ENCODE data around the gene NHEJ1. TPM values are rescaled to one million over a fixed set of nuclear protein-coding genes. Genes with fewer than 3 reads are reported as not detected.

NHEJ1 gene
- polyA plus RNA-seq, 3 donors: 12.6 to 20.9 (median 20.3) TPM

DNA sequence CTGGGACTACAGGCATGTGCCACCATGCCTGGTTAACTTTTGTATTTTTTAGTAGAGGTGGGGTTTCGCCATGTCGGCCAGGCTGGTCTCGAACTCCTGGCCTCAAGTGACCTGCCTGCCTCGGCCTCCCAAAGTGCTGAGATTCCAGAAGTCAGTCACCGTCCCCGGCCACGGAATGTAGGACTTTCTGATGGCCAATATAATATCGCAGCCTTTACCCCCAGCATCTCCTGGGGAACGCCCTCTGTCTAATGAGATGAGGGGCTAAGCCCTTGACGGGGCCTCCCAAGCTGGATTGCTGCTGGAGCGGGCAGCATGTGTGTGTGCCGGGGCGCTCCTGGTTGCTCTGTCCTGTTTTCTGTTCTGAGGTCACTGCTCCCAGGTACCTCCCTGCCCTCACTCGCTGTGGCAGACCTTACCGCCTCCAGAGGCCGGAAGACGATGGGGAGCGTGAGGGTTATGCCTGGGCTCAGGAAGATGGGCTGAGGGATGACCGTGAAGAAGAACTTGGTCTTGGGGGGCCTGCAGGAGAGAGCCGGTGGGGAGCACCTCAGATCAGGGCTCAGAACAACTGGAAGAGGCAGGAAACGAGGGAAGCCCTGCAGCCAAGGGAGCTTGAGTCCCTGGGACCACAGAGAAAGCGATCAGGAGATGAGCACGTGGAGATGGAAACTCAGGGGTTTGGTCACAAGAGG, 128.4 kb downstream of the NHEJ1 start:
- Histone ChIP-seq H3K9ac (ENCODE audit: insufficient read depth, low read length, poor library complexity, severe bottlenecking) (no peak overlapping the region), H4K20me1 (ENCODE audit: insufficient read depth, low read length) (no peaks in the 10 kb centered on the region), H3K4me1 (ENCODE audit: control insufficient read depth in 1 of 2, insufficient read depth in 2 of 2, low read length in 2 of 2) (no peaks in the 10 kb centered on the region), H3K36me3 (replicated peaks in 1 of 2; ENCODE audit: control insufficient read depth in 1 of 2, insufficient read depth in 2 of 2, low read length in 2 of 2) (no peaks in the 10 kb centered on the region), H3K4me3 (replicated peaks in 1 of 3; ENCODE audit: low read depth in 2 of 3, low read length in 3 of 3) (no peak overlapping the region), H3K9me3 (replicated peaks in 1 of 2; ENCODE audit: control insufficient read depth in 1 of 2, insufficient read depth in 1 of 2, low read length in 2 of 2) (no peaks in the 10 kb centered on the region), H2AFZ (ENCODE audit: insufficient read depth, low read depth, low read length, poor library complexity, severe bottlenecking) (no peak overlapping the region), H3K27me3 (ENCODE audit: control insufficient read depth in 2 of 2, insufficient read depth in 2 of 2, low read length in 2 of 2) (peaks cover 0 to 24% of the 10 kb centered on the region in 2 donors), H3K79me2 (ENCODE audit: insufficient read depth, low read length) (no peaks in the 10 kb centered on the region), H3K4me2 (replicated peaks; ENCODE audit: extremely low read depth, low read length, poor library complexity, severe bottlenecking) (no peak overlapping the region), H3K27ac (ENCODE audit: low read depth in 1 of 2, low read length in 2 of 2) (no peak overlapping the region)
- H3K27ac Mint-ChIP-seq: no peak overlapping the region
- intact Hi-C loops (cut with micrococcal nuclease): no loop called here
- no peaks in the 10 kb centered on the region for H3K36me3 Mint-ChIP-seq
- H3K4me1 Mint-ChIP-seq: no peaks in the 10 kb centered on the region
- no peak overlapping the region for H3K4me3 Mint-ChIP-seq
- H3K9me3 Mint-ChIP-seq: peaks cover 0 to 1% (median 0%) of the 10 kb centered on the region in 7 donors
- WGBS (ENCODE audit: insufficient coverage): 93% methylated on average over 14 of the region's 23 CpGs
- peaks cover 31 to 61% (median 37%) of the 10 kb centered on the region in 3 donors for H3K27me3 Mint-ChIP-seq (ENCODE audit: low read depth in 3 of 3)
- TF ChIP-seq, protein P1, sequence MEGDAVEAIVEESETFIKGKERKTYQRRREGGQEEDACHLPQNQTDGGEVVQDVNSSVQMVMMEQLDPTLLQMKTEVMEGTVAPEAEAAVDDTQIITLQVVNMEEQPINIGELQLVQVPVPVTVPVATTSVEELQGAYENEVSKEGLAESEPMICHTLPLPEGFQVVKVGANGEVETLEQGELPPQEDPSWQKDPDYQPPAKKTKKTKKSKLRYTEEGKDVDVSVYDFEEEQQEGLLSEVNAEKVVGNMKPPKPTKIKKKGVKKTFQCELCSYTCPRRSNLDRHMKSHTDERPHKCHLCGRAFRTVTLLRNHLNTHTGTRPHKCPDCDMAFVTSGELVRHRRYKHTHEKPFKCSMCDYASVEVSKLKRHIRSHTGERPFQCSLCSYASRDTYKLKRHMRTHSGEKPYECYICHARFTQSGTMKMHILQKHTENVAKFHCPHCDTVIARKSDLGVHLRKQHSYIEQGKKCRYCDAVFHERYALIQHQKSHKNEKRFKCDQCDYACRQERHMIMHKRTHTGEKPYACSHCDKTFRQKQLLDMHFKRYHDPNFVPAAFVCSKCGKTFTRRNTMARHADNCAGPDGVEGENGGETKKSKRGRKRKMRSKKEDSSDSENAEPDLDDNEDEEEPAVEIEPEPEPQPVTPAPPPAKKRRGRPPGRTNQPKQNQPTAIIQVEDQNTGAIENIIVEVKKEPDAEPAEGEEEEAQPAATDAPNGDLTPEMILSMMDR (IDR thresholded peaks at IDR 0.05): no peak
- DNase-seq: no peak

DNA sequence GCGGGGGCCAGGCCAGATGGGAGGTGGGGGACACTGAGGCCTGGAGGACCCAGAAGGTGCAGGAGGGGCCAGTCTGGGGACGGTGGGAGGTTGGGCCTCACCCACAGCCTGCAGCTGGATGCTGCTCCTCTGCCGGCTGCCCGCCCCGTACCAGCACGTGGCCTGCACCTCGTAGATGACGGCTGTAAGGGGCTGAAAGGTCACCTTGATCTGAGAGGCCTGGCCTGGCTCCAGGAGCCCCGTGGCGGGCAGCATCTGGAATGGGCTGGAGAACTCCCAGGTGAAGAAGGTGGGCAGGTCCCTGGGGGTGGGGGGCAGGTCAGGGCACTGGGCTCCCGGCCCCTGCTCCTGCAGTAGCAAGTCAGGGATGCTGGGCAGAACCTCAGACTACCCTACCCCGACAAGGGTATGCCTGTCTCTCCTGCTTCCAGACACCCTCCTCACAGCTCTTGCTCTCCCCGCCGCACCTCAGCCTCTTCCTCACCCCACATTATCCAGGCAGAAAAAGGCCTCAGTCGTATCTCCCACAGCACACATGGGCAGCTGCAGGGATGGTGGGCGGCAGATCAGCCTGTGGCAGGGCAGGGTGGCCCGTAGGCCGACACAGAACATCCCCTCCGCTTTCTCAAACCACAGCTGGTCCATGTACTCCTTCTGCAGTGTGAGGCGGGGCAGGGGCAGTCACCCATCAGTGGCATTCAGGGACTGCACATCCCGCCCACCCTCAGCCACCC, 129.4 kb downstream of the NHEJ1 start:
- Mint-ChIP-seq H3K27ac (peak overlapping the region in 1 of 7 donors; percentile 8), H3K9me3 (peaks cover 0 to 1% (median 0%) of the 10 kb centered on the region in 7 donors), H3K36me3 (no peaks in the 10 kb centered on the region), H3K4me1 (no peaks in the 10 kb centered on the region), H3K27me3 (ENCODE audit: low read depth in 3 of 3) (peaks cover 30 to 56% (median 34%) of the 10 kb centered on the region in 3 donors), H3K4me3 (no peak overlapping the region)
- Histone ChIP-seq H2AFZ (ENCODE audit: insufficient read depth, low read depth, low read length, poor library complexity, severe bottlenecking) (no peak overlapping the region), H3K9me3 (replicated peaks in 1 of 2; ENCODE audit: control insufficient read depth in 1 of 2, insufficient read depth in 1 of 2, low read length in 2 of 2) (no peaks in the 10 kb centered on the region), H3K36me3 (replicated peaks in 1 of 2; ENCODE audit: control insufficient read depth in 1 of 2, insufficient read depth in 2 of 2, low read length in 2 of 2) (no peaks in the 10 kb centered on the region), H4K20me1 (ENCODE audit: insufficient read depth, low read length) (no peaks in the 10 kb centered on the region), H3K4me3 (replicated peaks in 1 of 3; ENCODE audit: low read depth in 2 of 3, low read length in 3 of 3) (no peak overlapping the region), H3K9ac (ENCODE audit: insufficient read depth, low read length, poor library complexity, severe bottlenecking) (no peak overlapping the region), H3K79me2 (ENCODE audit: insufficient read depth, low read length) (no peaks in the 10 kb centered on the region), H3K4me1 (ENCODE audit: control insufficient read depth in 1 of 2, insufficient read depth in 2 of 2, low read length in 2 of 2) (no peaks in the 10 kb centered on the region), H3K4me2 (replicated peaks; ENCODE audit: extremely low read depth, low read length, poor library complexity, severe bottlenecking) (no peak overlapping the region), H3K27ac (ENCODE audit: low read depth in 1 of 2, low read length in 2 of 2) (no peak overlapping the region), H3K27me3 (ENCODE audit: control insufficient read depth in 2 of 2, insufficient read depth in 2 of 2, low read length in 2 of 2) (peaks cover 0 to 23% of the 10 kb centered on the region in 2 donors)
- TF ChIP-seq, protein P1 (IDR thresholded peaks at IDR 0.05): no peak
- 89% methylated on average over 19 of the region's 21 CpGs for WGBS (ENCODE audit: insufficient coverage)
- DNase-seq: no peak
- intact Hi-C loops (cut with micrococcal nuclease): no loop called here
